SJCRH30 (cell line): ENCODE measurements around the gene SMKR1. TPM values are rescaled to one million over a fixed set of nuclear protein-coding genes. Genes with fewer than 3 reads are reported as not detected.

Experiments
- DNase-seq, 2 experiments: peaks; one replicate each; pipeline ENCODE4 v3.0.0-alpha.2; 2015 to 2020
- H3K27ac ChIP-seq: fragments of 250-450 bp; sonication (Bioruptor Pico); 2 replicates; pipeline ENCODE4 v1.5.1; 2020; ENCODE audit warnings: mild to moderate bottlenecking, moderate library complexity
- H3K27me3 ChIP-seq: fragments of 250-450 bp; sonication (Bioruptor Pico); 2 replicates; pipeline ENCODE4 v1.5.1; 2020; ENCODE audit warnings: mild to moderate bottlenecking, moderate library complexity
- H3K36me3 ChIP-seq: fragments of 250-450 bp; sonication (Bioruptor Pico); 2 replicates; pipeline ENCODE4 v1.5.1; 2020; ENCODE audit warnings: mild to moderate bottlenecking, moderate library complexity
- H3K4me1 ChIP-seq: fragments of 250-450 bp; sonication (Bioruptor Pico); 2 replicates; pipeline ENCODE4 v1.5.1; 2020; ENCODE audit warnings: mild to moderate bottlenecking, moderate library complexity
- H3K4me3 ChIP-seq: fragments of 250-450 bp; sonication (Bioruptor Pico); 2 replicates; pipeline ENCODE4 v1.5.1; 2020; ENCODE audit warnings: mild to moderate bottlenecking, moderate library complexity
- H3K9me3 ChIP-seq: fragments of 250-450 bp; sonication (Bioruptor Pico); replicated peaks from 2 replicates; pipeline ENCODE4 v1.5.1; 2020; ENCODE audit warnings: mild to moderate bottlenecking, moderate library complexity
- total RNA-seq: library from RNA; depleted of rRNA; stranded (reverse); fragments of >200 nt; shearing (Covaris generic); gene quantifications from 2 replicates; pipeline ENCODE4 v1.2.3, GENCODE V29; 2014; rRNA removed

The SMKR1 gene
- total RNA-seq, 1 experiment from 2014 or later, result not detected

DNA sequence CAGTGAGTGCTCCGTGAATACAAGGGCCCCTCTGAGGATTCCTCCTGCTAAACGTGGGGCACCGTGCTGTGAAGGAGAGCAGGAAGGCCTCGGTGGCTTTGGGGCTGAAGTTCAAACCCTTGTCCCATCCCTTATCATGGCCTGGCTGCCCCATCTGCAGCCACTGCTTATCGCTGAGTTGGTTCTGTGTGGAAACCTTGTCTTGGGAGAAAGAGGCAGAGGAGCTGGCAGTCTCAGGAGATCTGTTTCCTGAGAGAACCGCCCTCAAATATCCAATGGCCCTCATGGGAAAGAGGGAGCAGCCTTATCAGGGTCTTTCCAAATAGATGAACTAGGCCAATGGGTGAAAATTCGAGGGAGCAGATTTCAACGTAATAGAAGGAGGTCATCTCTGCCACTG, 57.2 kb downstream of the SMKR1 start:
- 0 out of 2 replicates have a peak, but pooled peaks cover 6% of the 10 kb centered on the region for H3K4me1 ChIP-seq
- no peaks in the 10 kb centered on the region for H3K9me3 ChIP-seq
- no peak overlapping the region for H3K4me3 ChIP-seq
- no peak for DNase-seq
- H3K27me3 ChIP-seq, result no peaks in the 10 kb centered on the region
- H3K27ac ChIP-seq, result no peak overlapping the region
- H3K36me3 ChIP-seq, result no peaks in the 10 kb centered on the region

DNA sequence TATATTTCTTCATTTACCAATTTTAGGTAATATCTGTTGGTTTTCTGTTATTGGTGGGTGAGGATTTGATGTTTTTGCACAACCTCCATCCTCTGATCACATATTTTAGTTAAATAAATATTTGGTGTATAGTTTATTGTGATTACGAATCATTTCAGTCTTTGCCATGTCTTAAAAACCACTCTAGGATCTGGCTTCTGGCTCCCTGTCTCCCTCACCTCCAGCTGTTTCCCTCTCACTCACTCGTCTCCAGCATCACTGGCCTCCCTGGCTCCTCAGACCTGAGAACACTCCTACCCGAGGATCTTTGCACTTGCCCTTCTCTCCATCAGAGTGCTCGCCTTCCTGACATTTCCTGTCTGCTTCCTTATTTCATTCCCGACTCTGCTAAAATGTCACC, 58.5 kb downstream of the SMKR1 start:
- Histone ChIP-seq H3K36me3 (no peaks in the 10 kb centered on the region), H3K27ac (no peak overlapping the region), H3K9me3 (no peaks in the 10 kb centered on the region), H3K4me3 (no peak overlapping the region), H3K4me1 (0 out of 2 replicates have a peak, but pooled peaks cover 3% of the 10 kb centered on the region), H3K27me3 (no peaks in the 10 kb centered on the region)
- DNase-seq, result no peak

DNA sequence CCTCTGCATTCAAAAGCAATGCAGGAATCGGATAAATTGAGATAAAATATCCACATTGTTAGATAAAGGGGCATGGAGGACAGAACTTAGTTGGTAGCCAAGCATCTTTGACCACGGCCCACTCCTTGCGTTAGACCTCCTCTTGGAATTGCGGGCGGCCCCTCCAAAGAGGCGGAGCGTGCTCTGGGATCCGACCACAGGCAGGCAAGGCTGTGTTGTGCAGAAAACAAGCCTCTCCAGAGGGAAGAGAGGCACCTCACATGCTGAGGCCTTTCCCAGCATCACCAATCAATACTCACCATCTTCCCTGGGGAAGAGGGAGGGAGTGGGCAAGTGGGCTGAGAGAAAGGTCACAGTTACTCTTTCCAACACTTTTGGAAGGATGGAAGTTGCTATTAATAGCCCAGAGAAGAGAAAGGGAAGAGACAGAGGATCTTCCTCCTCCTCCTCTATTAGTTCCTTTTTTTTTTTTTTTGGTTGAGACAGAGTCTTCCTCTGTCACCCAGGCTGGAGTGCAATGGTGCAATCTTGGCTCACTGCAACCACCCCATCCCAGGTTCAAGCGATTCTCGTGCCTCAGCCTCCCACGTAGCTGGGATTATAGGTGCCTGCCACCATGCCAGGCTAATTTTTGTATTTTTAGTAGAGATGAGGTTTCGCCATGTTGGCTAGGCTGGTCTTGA, 59.5 kb downstream of the SMKR1 start:
- no peak overlapping the region for H3K27ac ChIP-seq
- no peak for DNase-seq
- H3K27me3 ChIP-seq, result no peaks in the 10 kb centered on the region
- H3K36me3 ChIP-seq, result no peaks in the 10 kb centered on the region
- H3K4me3 ChIP-seq, result no peak overlapping the region
- H3K4me1 ChIP-seq, result no peaks in the 10 kb centered on the region
- H3K9me3 ChIP-seq, result no peaks in the 10 kb centered on the region

Other genes starting within 250 kb of the SMKR1 start
- 11.4 and 16.7 TPM in 2 replicates for gene STRIP2, start 68.1 kb upstream of the SMKR1 start, total RNA-seq
- 11.8 and 14.0 TPM in 2 replicates for gene NRF1, start 109.2 kb downstream of the SMKR1 start, total RNA-seq